Stimulated activated CD4-positive, alpha-beta T cell treated with anti-CD3 and anti-CD28 coated beads, Interleukin-4, amount 100 ng/mL, for 4 hours (primary cell): ENCODE results near the gene ADCY2.

Source experiments
- DNase-seq, 2 experiments: peaks; one replicate each; pipeline ENCODE4 v3.0.0-alpha.2; 2020

ADCY2 gene

DNA sequence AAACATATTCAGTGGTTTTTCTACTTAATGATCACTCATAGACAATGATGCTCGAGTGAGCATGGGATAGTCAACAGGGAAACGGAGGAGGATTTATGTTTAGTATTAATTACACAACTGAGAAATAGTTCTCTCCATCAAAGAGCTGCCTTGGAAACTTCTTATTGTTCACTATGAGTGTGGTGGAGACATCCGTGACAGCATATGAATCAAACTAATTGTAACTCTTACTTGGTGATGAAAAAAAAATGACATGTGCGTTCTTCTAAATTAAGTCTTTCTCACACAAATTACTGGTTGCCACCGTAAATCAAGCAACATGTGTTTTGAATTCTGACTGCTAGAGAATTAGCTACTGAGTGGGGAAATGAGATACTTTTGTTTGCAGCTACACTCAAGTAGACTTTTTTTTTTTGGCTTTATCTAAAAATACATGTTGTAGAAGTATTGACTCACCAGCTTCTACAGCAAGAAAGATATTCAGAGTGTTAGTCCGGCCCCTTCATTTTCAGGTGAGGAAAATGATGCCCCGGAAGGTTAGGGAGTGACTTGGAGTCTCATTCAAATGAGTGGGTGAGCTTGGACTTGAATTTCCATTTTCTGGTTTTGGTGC is 275.5 kb downstream of the ADCY2 start:
- DNase-seq = no peak

DNA sequence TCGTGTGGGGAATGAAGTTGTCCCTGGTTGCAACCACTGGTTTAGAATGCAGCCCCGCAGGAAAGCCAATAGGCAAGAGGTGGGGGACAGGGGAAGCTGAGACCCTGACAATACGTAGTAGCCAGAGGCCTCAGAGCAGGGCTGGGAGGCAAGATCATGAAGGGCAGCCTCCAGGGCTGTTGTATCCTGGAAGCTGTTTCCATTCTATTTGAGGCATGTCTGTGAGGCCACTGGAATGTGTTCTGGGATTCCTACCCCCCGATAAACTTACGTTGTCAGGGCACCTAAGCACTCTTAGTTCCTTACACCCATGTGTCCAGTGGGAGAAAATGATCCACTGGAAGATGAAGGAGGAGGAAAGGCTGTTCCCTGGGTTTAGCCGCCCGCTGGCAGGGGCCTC is 277.7 kb downstream of the ADCY2 start:
- no peak for DNase-seq

DNA sequence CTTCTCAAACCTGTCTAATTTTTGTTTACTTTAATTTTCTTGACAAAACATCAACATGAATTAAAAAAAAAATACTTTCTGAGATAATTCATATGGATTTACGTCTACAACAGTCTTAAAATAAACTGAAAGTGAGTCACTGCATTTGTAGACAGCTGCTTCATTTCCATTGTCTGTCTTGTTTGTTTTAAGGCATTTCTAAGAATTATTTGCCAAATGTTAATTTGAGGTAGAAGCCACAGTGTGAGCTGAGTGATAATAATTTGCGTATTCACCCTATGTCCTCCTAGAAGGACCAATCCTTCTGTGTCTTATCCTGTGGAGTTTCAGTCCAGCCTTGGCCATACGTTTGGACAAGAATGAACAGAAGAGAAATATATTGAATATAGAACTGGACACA is 280.5 kb downstream of the ADCY2 start:
- no peak for DNase-seq

DNA sequence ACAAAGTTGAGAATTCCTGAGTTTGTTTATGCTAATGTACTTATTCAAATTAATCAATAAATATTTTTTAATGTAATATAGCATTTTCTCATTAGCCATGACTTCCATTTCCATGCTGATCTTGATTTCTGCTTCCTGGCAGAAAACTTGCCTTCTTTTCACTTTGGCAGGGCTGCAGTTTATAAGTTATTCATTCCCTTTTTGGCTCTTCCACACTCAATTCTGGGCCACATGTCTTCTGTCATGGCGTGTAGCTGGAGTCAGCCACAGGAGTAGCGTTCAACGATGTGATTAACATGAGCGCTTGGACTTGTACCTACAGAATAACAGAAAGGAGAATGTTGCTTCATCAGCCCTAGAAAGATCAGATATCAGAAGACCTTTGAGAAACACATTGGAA is 282.1 kb downstream of the ADCY2 start:
- no peak for DNase-seq

DNA sequence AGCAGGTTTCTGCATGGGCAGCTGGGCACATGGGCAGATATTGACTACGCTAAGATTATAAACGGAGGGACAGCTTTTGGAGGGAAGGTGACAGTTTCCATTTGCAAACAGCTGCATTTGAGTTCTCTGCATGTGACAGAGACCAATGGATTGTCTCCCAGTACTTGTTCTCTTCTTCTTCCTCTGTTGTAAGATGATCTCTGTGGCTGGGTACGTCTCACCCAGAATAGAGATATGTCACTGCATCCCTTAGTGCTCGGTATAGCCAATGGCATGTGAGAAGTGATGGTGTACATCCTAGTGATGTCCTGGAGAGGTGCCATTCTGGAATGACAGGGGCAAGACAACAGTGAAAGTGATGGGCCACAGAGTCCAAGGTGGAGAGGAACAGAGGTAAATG is 283.7 kb downstream of the ADCY2 start:
- no peak for DNase-seq

DNA sequence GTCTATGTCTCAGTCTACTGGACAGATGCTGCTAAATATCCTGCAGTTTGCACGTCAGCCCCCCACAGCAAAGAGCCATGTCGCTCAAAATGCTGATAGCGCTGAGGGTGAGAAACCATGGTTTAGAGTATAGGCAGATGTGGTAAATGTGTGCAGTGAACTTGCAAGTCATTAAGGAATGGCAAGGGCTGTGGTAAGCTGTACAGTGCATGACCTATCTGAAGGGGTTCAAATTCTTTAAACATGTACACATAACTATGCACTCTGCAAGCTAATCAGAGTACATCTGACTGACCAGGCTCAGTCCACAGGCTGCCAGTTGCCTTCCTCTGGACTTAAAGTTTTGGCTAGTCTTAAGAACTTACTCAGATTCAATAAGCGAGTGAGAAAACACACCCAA is 284.3 kb downstream of the ADCY2 start:
- DNase-seq = no peak

DNA sequence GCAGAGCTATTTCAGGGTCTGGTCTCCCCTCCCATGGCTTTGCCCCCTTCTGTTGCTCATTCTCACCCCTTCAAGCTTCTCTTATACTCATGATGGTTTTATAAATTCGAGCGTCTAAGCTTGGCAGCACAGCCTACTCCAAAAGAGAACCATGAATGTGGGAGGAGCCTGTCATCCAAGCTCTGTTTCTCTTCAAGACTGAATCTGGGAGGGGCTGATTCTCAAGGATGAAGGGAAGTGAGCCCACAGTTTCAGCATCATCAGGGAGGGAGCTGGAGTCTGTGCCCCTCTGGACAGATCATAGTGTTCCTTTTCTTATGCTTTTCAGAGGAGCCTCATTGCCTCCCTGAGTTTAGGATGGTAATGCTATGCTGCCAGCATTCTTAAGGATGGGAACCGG is 286.4 kb downstream of the ADCY2 start:
- DNase-seq = no peak

DNA sequence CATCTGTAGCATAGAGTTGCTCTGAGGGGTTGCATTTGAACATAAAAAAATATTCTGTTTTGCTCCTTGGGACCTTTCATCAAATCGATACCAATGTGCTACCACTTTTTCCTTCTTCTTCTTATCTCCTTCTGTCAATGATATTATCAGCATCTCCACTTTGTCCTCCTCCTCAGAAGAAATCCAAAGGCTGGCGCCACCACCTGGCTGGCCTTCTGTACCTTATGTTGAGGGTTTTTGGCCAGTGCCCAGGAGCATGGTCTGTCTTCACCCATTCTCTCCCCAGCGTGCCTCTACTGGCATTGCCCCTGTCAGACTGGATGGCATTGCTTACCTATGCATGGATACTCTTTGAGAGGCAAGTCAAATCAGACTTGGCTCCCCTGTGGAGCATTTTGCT is 287.8 kb downstream of the ADCY2 start:
- no peak for DNase-seq

DNA sequence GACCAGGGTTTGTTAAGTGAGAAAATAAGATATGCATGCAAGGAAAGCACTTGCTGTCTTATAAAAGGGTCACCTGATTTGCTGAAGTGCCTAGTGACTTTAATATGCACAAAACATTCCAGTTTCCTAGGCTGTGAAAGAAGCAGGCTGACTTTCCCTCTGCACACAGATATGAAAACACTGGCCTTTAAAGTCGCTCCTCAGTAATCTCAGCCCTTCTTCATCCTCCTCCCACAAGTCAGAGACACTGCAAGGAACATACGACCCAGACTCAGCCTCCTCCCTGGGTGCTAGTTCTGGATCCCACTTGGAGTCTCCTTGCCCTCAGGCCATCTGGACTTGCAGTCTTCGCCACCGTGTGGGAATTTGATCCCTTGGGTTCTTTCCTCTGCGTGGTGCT is 288.9 kb downstream of the ADCY2 start:
- DNase-seq = no peak

DNA sequence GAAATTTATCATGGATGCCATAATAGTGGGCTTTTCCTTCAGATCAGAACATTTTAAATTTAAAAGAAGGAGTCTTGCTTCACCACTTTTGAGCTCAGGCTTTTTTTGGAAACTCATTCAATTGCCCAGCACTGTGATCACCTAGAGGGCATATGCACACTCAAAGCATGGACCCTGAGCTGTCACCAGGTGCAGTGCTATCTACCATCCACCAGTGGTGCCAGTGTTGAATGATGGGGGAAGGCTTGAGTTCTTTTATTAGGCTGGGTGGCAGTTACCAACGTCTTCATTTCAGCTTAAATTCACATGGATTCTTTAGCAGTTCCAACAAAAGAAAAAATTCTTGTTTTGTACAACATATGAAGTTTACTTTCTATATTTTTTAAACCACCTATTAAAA is 290.9 kb downstream of the ADCY2 start:
- no peak for DNase-seq

DNA sequence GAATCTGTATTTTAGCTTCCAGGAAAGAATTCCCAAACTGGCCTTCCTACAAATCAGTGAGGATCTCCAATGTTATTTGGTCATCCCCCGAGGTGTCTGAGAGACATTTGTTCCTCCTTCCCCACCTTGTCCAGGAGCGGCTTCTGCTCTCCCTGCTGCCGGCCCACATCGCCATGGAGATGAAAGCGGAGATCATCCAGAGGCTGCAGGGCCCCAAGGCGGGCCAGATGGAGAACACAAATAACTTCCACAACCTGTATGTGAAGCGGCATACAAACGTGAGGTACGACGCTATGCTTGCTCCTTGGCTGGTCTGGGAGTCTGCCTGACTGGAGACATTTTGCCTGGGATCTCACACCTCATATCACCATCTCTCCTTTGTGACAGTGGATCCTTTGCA is 294.6 kb downstream of the ADCY2 start:
- no peak for DNase-seq

DNA sequence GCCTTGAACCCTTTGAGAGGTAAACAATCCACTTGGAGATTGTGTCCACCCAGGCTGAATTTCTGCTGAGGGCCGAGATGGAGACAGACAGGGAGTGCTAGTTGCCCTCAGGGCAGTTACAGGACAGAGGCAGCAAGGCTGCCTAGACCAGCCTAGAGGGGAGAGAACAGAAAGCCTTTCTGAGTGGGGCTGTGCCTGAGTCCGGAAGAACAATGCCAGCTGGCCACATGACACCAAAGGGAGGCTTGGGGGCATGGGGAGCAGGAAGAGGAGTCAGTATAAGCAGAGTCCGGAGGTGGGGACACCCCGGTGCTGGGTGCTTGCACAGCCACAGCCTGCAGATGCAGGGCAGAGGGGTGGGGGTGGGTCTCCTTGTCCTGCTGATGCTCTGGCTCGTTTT is 309.3 kb downstream of the ADCY2 start:
- DNase-seq = no peak

DNA sequence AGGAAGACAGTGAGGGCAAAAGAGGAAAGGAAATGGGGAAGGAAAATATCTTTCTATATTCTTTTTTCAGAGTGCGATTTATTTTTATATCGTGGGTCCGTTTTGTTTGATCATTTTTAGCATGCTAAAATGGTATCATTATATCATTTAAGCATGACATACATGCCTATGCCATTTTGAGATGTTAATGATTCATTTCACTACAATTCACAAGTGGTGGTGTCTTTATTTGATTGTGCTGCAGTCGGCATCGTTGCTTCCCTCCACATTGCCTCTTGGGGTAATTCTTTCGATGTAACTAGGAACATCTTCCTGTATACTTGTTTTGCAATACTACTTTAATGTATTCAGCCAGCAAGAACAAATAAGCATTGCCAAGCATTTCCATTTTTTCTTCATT is 309.8 kb downstream of the ADCY2 start:
- no peak for DNase-seq

DNA sequence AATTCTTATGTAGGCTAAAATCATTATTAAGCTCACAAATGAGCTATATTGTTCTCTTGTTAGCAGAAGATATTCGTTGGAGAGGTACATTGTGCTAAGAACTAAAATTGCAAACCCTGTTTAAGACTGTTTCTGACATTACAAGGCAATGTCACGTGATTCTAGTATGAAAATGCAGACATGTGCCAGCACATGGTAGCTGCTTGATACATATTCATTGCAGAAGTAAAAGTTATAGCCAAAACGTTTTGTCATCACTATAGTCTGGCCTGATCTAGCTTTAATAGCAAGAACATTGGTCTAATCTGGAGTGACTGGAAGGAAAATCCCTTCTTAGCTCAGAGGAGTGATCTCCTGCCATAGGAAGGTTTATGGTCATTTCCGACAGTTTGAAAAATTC is 310.3 kb downstream of the ADCY2 start:
- DNase-seq = no peak

DNA sequence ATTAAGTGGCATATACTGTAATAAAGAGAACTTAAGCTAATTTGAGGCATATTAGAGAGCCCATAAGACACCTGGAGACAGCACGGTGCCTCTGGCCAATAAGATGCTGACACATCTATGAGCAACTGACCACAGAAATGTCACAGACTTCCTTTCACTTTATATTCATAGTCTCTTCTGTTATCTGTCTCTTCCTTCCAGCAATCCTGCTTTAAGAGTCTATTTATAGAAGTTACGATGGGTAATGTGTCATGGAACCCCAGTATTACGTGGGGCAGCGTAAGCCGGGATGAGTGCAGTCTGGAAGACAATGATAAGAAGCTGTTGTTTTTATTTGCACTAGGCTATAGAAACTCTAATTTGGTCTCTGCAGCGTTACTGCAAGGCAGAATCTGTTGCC is 318.2 kb downstream of the ADCY2 start:
- DNase-seq = no peak

DNA sequence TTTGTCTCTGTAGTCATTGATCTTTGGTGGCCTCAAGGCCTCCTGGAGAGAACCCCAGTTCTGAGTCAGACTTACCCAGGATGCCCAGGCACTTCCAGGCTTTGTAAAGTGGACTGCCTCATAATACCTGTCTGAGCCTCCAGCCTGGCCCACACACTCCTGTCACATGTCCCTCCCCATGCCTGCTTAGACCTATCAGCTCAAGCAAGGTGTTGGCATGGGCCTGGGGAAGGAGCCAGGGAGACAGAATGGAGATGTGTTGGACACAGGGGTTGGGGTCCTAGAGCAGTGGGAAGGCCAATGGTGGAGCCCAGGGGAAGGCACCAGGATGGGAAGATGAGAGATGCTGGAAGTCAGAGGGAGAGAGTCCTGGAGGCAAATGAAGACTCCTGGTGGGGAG is 318.8 kb downstream of the ADCY2 start:
- DNase-seq = no peak

DNA sequence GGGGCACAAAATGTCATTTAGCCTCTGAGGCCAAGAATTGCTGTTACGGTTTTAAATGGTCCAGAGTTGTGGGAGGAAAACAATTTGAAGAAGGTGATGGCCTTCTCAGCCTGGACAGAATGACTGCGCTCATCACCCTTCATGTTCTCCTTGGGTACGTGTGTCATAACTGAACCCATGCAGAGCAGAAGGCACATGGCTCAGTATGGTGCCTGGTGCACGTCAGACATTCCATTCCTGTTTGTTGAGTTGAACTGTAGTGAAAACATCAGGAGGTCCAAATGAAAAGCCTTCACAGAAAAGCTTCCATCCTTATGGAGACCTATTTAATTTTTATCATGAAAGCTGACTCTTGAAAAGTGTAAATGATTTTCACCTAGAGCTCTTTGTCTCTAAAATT is 321.8 kb downstream of the ADCY2 start:
- DNase-seq = no peak

DNA sequence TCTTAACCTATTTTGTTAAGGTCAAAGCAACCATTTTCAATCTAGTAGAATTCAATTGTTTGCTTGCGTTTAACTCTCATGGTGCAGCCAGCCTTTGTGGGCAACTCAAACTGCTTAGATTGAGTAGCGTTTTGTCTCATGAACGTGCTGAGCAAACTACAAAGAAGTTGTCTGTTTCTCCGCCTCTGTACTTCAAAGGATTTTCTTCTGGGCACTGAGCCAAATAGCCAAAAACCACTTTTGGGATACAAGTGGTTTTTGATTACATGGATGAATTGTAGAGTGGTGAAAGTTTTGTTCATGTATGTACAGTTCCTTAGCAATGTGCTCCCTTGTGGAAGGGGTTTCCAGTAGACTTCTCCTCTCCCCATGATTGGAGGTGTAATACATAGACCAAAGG is 332.1 kb downstream of the ADCY2 start:
- no peak for DNase-seq

DNA sequence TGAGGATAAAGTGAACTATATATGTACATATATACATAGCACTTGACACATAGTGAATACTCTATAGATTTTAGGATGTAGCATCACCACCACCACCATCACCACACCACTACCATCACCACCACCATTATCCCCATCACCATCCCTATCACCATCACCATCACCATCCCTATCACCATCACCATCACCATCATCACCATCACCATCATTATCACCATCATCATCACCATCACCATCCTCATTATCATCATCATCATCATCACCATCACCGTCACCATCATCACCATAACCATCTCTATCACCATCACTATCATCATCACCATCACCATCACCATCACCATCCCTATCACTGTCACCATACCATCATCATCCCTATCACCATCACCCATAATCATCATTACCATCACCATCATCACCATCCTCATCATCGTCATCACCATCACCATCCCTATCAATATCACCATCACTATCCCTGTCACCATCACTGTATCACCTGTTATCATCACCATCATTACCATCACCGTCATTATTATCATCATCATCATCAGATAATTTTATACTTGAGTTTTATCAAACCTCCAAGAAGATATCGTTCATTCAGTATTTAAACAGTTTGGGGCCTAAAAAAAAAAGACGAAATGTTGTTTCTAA is 345.6 kb downstream of the ADCY2 start:
- DNase-seq = no peak

DNA sequence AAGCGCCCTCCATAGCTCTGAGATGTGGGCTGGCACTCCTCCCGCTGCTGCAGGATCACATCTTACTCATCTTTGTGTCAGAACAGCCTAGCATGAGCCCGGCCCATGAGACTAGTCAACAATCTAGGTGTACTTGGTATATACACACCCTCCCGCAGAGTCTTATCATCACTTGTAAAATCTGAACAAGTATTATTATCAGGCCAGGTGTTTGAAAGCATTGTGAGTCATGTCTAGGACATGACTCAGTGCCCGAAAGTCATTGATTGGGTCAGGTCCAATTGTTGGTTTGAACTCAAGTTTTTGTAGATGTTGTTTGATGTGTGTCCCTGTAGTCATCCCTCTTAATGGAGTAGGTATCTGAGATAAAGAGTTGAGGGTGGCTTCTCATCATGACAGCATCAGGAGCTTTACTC is 346.3 kb downstream of the ADCY2 start:
- DNase-seq = no peak

DNA sequence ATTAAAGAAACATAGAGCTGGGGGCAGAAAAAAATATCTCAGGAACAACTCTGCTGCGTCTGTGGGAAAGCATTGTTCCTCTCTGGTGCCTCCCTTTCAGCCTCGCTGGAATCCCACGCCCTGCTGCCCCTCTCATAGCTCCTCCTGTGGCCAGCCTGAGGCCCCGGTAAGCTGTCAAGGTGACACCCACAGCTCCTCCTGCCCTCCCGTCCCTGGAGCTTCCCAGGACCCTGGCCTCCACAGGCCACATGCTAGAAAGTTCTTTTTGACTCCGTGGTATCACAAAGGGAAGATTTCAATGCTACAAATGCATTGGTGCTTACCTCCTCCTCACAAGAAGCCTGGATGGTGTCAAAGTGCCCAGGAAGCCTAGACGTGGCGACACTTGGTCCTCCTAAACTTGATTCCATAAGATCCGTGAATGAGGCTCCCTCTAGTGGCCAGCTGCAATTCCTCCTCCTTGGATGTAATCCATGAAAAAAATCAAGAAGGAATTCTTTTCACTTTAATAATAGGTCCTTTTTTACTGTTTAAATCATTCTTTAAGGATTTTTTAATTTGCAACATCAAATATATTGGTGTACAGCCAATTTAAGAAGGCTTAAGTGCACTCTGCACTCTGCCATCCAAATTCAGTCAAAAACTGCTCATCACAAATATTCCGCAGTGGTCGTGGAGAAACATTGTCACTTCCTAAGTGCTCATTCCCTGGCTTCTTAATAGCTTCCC is 350.1 kb downstream of the ADCY2 start:
- peak; percentile 9 to 25 for DNase-seq

DNA sequence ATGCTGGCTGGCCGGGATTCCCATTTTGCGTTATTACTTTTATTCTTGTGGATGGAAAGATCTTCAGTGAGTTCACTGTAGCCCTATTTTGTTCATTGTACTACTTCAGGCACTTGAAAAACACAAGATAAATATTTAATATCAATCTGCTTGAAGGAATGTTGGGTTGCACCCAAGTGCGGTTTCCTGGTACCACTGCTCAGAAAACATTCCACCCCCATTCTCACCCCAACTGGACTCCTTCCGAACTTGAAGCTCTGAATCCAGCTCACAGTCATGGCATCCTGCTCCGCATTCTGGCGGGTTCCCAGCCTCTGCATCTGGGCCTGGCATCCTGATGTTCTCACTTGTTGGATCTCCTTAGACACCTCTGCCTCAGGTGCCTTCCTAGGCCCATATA is 351.8 kb downstream of the ADCY2 start:
- DNase-seq = no peak

DNA sequence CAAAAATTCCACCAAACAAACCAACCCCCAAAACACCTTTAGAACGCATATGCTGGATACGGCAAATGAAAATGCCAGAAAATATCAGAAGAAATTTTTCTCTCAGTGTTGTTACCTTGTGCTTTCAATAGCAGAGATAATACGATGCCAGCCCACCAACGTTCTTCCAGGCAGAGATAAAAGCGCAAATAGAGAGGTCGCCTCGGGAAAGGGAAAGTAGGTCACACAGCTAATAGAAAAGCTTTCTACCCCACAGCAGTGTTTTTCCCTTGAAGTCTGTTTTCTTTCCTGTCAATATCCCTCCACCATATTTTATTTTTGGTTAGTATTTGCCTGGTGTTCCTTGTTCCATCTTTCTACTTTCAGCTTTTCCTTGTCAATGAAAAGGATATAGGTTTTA is 353.7 kb downstream of the ADCY2 start:
- no peak for DNase-seq

DNA sequence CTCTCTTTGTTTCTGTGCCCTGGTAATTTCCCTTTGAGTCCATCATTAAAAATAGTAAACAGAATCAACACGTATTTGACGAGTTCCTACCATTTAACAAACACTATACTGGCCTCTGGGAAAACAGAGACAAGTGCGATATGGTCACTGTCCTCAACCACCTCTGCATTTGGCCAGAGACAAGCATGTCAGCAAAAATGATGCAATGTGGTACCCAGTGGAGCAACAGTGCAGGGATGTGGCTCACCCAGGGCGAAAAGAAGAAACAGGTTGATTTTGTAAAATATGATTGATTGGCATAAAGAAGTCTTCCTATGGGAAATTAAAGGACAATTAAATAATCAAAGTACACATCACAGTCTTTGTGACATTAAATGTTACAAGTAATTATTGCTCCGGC is 355.9 kb downstream of the ADCY2 start:
- DNase-seq = no peak

DNA sequence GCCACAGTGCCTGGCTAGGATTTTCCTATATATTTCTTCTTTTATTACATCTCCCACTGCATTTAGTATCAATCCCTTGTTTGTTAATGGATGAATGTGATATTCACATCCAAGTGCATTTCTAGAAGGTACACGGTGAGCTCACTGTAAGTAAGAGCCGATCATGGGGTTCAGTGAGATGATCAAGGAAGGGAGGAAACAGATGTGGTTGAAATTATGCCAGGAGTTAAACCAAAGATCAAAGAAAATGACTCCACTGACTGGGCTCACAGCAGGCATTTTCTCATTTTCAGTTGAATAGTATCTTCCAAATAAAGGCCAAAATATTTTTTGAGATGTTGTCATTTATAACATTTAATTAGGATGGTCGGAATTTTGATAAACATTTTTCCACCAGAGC is 357.2 kb downstream of the ADCY2 start:
- no peak for DNase-seq
